Mesothelial cell of epicardium (in vitro differentiated cells): ENCODE data around the gene KDM3A. TPM values are rescaled to one million over a fixed set of nuclear protein-coding genes. Genes with fewer than 3 reads are reported as not detected.

Experiments used
- DNase-seq, 2 experiments: peaks; one replicate each; pipeline ENCODE4 v3.0.0; 2021; ENCODE audit warnings: low spot score in 2 of 2; ENCODE audit not compliant: unreplicated experiment in 2 of 2
- H3K27ac Mint-ChIP-seq: 2 replicates; pipeline ENCODE4 v1.8.0; 2021; ENCODE audit warnings: mixed read lengths
- H3K27me3 Mint-ChIP-seq: 2 replicates; pipeline ENCODE4 v1.8.0; 2021; ENCODE audit warnings: low read depth, mixed read lengths
- H3K36me3 Mint-ChIP-seq: 2 replicates; pipeline ENCODE4 v1.8.0; 2021; ENCODE audit warnings: mixed read lengths
- H3K4me1 Mint-ChIP-seq: 2 replicates; pipeline ENCODE4 v1.8.0; 2021; ENCODE audit warnings: mixed read lengths
- H3K4me3 Mint-ChIP-seq: 2 replicates; pipeline ENCODE4 v1.8.0; 2021; ENCODE audit warnings: mild to moderate bottlenecking, moderate library complexity, mixed read lengths
- H3K9me3 Mint-ChIP-seq: 2 replicates; pipeline ENCODE4 v1.8.0; 2021; ENCODE audit warnings: mixed read lengths
- CTCF ChIP-seq: fragments of 200-600 bp; sonication (generic); IDR thresholded peaks from one replicate; pipeline ENCODE4 v1.5.0; 2021; ENCODE audit warnings: antibody characterized with exemption; ENCODE audit not compliant: unreplicated experiment
- total RNA-seq: library from RNA; stranded (reverse); gene quantifications from 3 replicates; pipeline ENCODE4 v1.2.1, GENCODE V29; 2021

The KDM3A gene
- total RNA-seq, 1 donor from 2014 or later, result 113 TPM

DNA sequence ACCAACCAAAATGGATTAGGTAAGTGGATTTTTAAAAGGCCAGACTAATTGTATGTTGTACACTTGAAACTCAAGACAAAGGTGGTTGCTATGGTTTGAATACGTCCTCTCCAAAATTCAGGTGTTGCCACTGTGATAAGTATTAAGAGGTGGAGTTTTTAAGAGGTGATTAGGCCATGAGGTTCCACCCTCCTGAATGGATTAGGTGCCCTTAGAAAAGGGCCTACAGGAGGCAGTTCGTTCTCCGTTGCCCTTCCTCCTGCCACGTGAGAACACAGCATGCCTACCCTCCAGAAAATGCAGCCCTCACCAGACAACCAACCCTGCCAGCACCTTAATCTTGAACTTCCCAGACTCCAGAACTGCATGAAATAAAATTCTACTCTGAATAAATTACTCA, 70.9 kb downstream of the KDM3A start:
- Mint-ChIP-seq H3K9me3 (peaks cover 9% of the 10 kb centered on the region), H3K27me3 (no peaks in the 10 kb centered on the region), H3K27ac (no peak overlapping the region)

GRCh38 chr2:86512892-86513291, 71.7 kb downstream of the KDM3A start:
- Mint-ChIP-seq H3K4me1 (no peaks in the 10 kb centered on the region), H3K4me3 (no peak overlapping the region), H3K36me3 (peaks cover 11% of the 10 kb centered on the region), H3K27me3 (no peaks in the 10 kb centered on the region), H3K9me3 (peaks cover 9% of the 10 kb centered on the region), H3K27ac (no peak overlapping the region)
- no peak for TF ChIP-seq CTCF
- DNase-seq, result no peak

More for the DNA sequence above, 70.9 kb downstream of the KDM3A start:
- DNase-seq, result no peak
- no peak overlapping the region for H3K4me3 Mint-ChIP-seq
- H3K36me3 Mint-ChIP-seq, result peaks cover 16% of the 10 kb centered on the region
- H3K4me1 Mint-ChIP-seq, result no peaks in the 10 kb centered on the region
- no peak for TF ChIP-seq CTCF

DNA sequence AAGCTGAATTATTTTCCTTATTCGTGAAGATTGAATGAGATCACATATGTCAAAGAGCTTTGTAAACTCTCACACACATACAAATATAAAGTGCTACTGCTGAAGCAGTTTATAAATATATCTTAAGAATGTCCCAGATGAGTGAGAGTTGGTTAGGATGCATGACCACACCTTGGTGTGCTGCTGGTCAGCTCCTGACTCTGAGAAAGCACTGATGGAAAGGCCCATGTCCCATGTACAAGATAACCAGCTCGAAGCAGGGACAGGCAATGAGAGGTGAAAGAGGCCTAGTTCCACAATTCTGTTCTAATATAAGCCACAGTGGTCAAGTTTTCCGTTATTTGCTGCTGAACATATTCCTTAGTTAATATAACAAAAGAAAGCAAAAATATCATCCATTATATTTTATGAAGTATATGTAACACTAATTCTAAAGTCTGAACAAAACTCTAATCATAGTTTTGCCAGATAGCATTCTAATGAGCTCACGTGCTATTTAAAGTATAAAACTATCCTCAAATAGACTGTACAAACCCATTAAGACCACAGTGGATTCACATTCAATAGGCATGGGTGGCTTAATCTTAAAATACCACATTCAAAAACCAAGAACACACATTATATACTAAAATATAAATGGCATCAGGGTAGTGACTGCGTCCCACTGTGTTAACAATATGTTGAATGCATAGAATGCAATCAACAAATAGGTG, 72.9 kb downstream of the KDM3A start:
- DNase-seq, result no peak
- Mint-ChIP-seq H3K27ac (no peak overlapping the region), H3K4me1 (no peaks in the 10 kb centered on the region), H3K9me3 (peaks cover 9% of the 10 kb centered on the region), H3K36me3 (peaks cover 6% of the 10 kb centered on the region), H3K27me3 (no peaks in the 10 kb centered on the region), H3K4me3 (no peak overlapping the region)
- no peak for TF ChIP-seq CTCF

- no peak for DNase-seq
- Mint-ChIP-seq H3K27me3 (no peaks in the 10 kb centered on the region), H3K27ac (peak overlapping the region; percentile 40), H3K4me3 (no peak overlapping the region), H3K36me3 (peaks cover 4% of the 10 kb centered on the region), H3K9me3 (peaks cover 16% of the 10 kb centered on the region), H3K4me1 (no peaks in the 10 kb centered on the region)
- TF ChIP-seq CTCF, result no peak
Measured at GRCh38 chr2:86518481-86518880, 77.3 kb downstream of the KDM3A start.

DNA sequence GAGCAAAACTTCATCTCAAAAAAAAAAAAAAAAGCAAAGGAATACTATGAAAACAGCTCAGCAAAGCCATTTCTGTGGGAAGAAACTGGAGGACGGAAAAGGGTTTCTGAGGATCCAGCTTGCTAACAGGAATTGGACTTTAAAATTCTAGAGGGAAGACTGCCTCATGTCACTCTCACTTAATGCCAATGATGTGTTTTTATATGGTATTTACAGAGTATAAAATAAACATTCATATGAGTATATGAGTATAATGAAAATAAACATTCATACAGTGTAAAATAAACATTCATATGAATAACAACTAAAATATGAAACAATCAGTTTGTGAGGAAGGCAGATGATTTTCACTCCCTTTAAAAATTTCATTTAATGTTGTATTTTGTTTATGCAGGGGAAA, 78.2 kb downstream of the KDM3A start:
- no peak for DNase-seq
- peaks cover 4% of the 10 kb centered on the region for H3K36me3 Mint-ChIP-seq
- no peak for TF ChIP-seq CTCF
- H3K4me1 Mint-ChIP-seq, result no peaks in the 10 kb centered on the region
- no peak overlapping the region for H3K27ac Mint-ChIP-seq
- no peaks in the 10 kb centered on the region for H3K27me3 Mint-ChIP-seq
- peaks cover 16% of the 10 kb centered on the region for H3K9me3 Mint-ChIP-seq
- no peak overlapping the region for H3K4me3 Mint-ChIP-seq
